SK-N-SH (cell line): ENCODE results near the gene MOGAT3. TPM values are rescaled to one million over a fixed set of nuclear protein-coding genes. Genes with fewer than 3 reads are reported as not detected.

Source experiments
- CTCF ChIA-PET: fragments of 300-600, 350-600 bp; formaldehyde crosslinking; extraction: SDS; loops from one replicate; lab custom pipeline; 2021; lab: Yijun Ruan, JAX
- POLR2A ChIA-PET: fragments of 350-600 bp; sonication (Branson Sonifier 250); formaldehyde crosslinking; extraction: SDS; loops from one replicate; lab custom pipeline; 2020; ENCODE audit warnings: antibody characterized with exemption, inconsistent platforms; lab: Yijun Ruan, JAX
- DNase-seq: peaks from one replicate; pipeline ENCODE4 v3.0.0; 2012
- H2AFZ ChIP-seq: fragments of 200-600 bp; sonication (generic); 2 replicates; pipeline ENCODE4 v1.8.1; 2016; ENCODE audit warnings: antibody characterized with exemption, mild to moderate bottlenecking, low read depth
- H3F3A ChIP-seq: fragments of 200-600 bp; sonication (generic); replicated peaks from 2 replicates; pipeline ENCODE3; 2016; ENCODE audit warnings: antibody characterized with exemption, mild to moderate bottlenecking; ENCODE audit not compliant: insufficient read depth
- H3K27ac ChIP-seq, 2 experiments: fragments of 200-500 bp in 1 of 2; fragments of 200-600 bp in 1 of 2; sonication (Bioruptor generic) in 1 of 2; sonication (generic), shearing (Covaris generic) in 1 of 2; 2 replicates each; pipeline versions ENCODE4 v1.5.1 to v1.6.1; 2014 to 2016; ENCODE audit warnings: low read depth in 2 of 2, inconsistent platforms in 1 of 2, low read length in 1 of 2, mild to moderate bottlenecking in 1 of 2, mixed read lengths in 1 of 2
- H3K27me3 ChIP-seq: fragments of 200-600 bp; sonication (generic), shearing (Covaris generic); 2 replicates; pipeline ENCODE4 v1.6.1; 2016; ENCODE audit warnings: mixed run types; ENCODE audit not compliant: insufficient read depth
- H3K36me3 ChIP-seq, 2 experiments: fragments of 200-500 bp in 1 of 2; fragments of 200-600 bp in 1 of 2; sonication (Bioruptor generic) in 1 of 2; sonication (generic) in 1 of 2; replicated peaks in 1 of 2; 2 replicates each; pipeline versions ENCODE3 to v1.5.1; 2014 to 2016; ENCODE audit warnings: low read length in 1 of 2, mild to moderate bottlenecking in 1 of 2; ENCODE audit not compliant: insufficient read depth in 2 of 2, control insufficient read depth in 1 of 2
- H3K4me1 ChIP-seq, 2 experiments: fragments of 200-500 bp in 1 of 2; fragments of 200-600 bp in 1 of 2; sonication (Bioruptor generic) in 1 of 2; sonication (generic), shearing (Covaris generic) in 1 of 2; 2 replicates each; pipeline versions ENCODE4 v1.5.1 to v1.6.1; 2014 to 2016; ENCODE audit warnings: low read depth in 1 of 2, low read length in 1 of 2, mixed run types in 1 of 2; ENCODE audit not compliant: insufficient read depth in 2 of 2, control insufficient read depth in 1 of 2
- H3K4me2 ChIP-seq: fragments of 200-600 bp; sonication (generic), shearing (Covaris generic); 2 replicates; pipeline ENCODE4 v1.6.1; 2017; ENCODE audit warnings: mixed run types
- H3K4me3 ChIP-seq, 2 experiments: fragments of 200-500 bp in 1 of 2; fragments of 200-600 bp in 1 of 2; sonication (Bioruptor generic) in 1 of 2; sonication (generic), shearing (Covaris generic) in 1 of 2; 2 replicates each; pipeline versions ENCODE4 v1.5.1 to v1.8.1; 2014 to 2016; ENCODE audit warnings: low read depth in 2 of 2, inconsistent platforms in 1 of 2, low read length in 1 of 2, mild to moderate bottlenecking in 1 of 2, mixed read lengths in 1 of 2, moderate library complexity in 1 of 2
- H3K79me2 ChIP-seq: fragments of 200-600 bp; sonication (generic); 2 replicates; pipeline ENCODE4 v1.8.1; 2017; ENCODE audit warnings: mild to moderate bottlenecking; ENCODE audit not compliant: insufficient read depth
- H3K9ac ChIP-seq: fragments of 200-600 bp; sonication (generic); 2 replicates; pipeline ENCODE4 v1.6.1; 2017; ENCODE audit warnings: mixed run types
- H3K9me2 ChIP-seq: fragments of 200-600 bp; sonication (generic); 2 replicates; pipeline ENCODE4 v1.6.1; 2017; ENCODE audit warnings: mixed run types
- H3K9me3 ChIP-seq: fragments of 200-600 bp; sonication (generic); 2 replicates; pipeline ENCODE4 v1.6.1; 2017; ENCODE audit warnings: mixed run types, mild to moderate bottlenecking, moderate library complexity
- H4K20me1 ChIP-seq: fragments of 200-600 bp; sonication (generic); 2 replicates; pipeline ENCODE4 v1.6.1; 2017; ENCODE audit warnings: mild to moderate bottlenecking, mixed run types; ENCODE audit not compliant: insufficient read depth
- FOXJ3 ChIP-seq: sonication (generic); formaldehyde crosslinking; IDR thresholded peaks from 2 replicates; pipeline ENCODE4 v1.5.1; 2020; ENCODE audit warnings: mild to moderate bottlenecking, missing genetic modification reagents
- FOXM1 ChIP-seq: IDR thresholded peaks from 2 replicates; pipeline ENCODE4 v1.4.0; 2012; ENCODE audit warnings: low read depth, mild to moderate bottlenecking
- GABPA ChIP-seq: IDR thresholded peaks from 2 replicates; pipeline ENCODE4 v1.4.0; 2012; ENCODE audit warnings: low read depth, mild to moderate bottlenecking
- JUND ChIP-seq: IDR thresholded peaks from 2 replicates; pipeline ENCODE4 v1.4.0; 2012
- NFIC ChIP-seq: IDR thresholded peaks from 2 replicates; pipeline ENCODE4 v1.4.0; 2012; ENCODE audit warnings: borderline replicate concordance
- RAD21 ChIP-seq: IDR thresholded peaks from 2 replicates; pipeline ENCODE4 v1.6.1; 2012; ENCODE audit warnings: mild to moderate bottlenecking, low read length
- RCOR1 ChIP-seq: fragments of 150-350 bp; IDR thresholded peaks from 2 replicates; pipeline ENCODE4 v1.6.1; 2017; ENCODE audit warnings: antibody characterized with exemption, low read length
- SIN3A ChIP-seq: IDR thresholded peaks from 2 replicates; pipeline ENCODE4 v1.6.1; 2012; ENCODE audit warnings: low read depth, mild to moderate bottlenecking, low read length, moderate library complexity, borderline replicate concordance
- SMC3 ChIP-seq: IDR thresholded peaks from 2 replicates; pipeline ENCODE4 v1.6.1; 2012; ENCODE audit warnings: low read depth, low read length, improper control_type of control experiment
- TAF1 ChIP-seq: IDR thresholded peaks from 2 replicates; pipeline ENCODE4 v1.6.1; 2012; ENCODE audit warnings: low read depth, mild to moderate bottlenecking, low read length, moderate library complexity, borderline replicate concordance
- TEAD4 ChIP-seq: IDR thresholded peaks from 2 replicates; pipeline ENCODE4 v1.4.0; 2012; ENCODE audit warnings: mild to moderate bottlenecking, borderline replicate concordance; ENCODE audit not compliant: insufficient read depth
- WGBS: methylation state at CpG from one replicate; pipeline ENCODE4 v1.1.6; 2017; ENCODE audit warnings: low lambda C conversion rate; 5-methylcytosine and 5-hydroxymethylcytosine counted together
- polyA plus RNA-seq, 3 experiments: library from polyadenylated mRNA; depleted of rRNA; stranded (reverse); fragments of >200 nt; gene quantifications; 2 replicates each; pipeline ENCODE4 v1.2.3, GENCODE V29; 2012
- TF ChIP-seq, protein P1 (sequence below): IDR thresholded peaks from 2 replicates; pipeline ENCODE4; 2012
- TF ChIP-seq, protein P2 (sequence below): IDR thresholded peaks from 2 replicates; pipeline ENCODE4 v1.4.0; 2012; ENCODE audit warnings: low read depth, borderline replicate concordance
- TF ChIP-seq, protein P3 (sequence below): fragments of 200-600 bp; sonication (generic); IDR thresholded peaks from 2 replicates; pipeline ENCODE4 v1.6.1; 2017; ENCODE audit warnings: antibody characterized with exemption, mild to moderate bottlenecking, moderate library complexity
- TF ChIP-seq, protein P4 (sequence below): IDR thresholded peaks from 2 replicates; pipeline ENCODE4 v1.6.1; 2012; ENCODE audit warnings: mild to moderate bottlenecking, low read depth, low read length, moderate library complexity

Gene MOGAT3
- polyA plus RNA-seq, 1 of the 3 experiments (the other 2 are of a cell fraction): not detected

DNA sequence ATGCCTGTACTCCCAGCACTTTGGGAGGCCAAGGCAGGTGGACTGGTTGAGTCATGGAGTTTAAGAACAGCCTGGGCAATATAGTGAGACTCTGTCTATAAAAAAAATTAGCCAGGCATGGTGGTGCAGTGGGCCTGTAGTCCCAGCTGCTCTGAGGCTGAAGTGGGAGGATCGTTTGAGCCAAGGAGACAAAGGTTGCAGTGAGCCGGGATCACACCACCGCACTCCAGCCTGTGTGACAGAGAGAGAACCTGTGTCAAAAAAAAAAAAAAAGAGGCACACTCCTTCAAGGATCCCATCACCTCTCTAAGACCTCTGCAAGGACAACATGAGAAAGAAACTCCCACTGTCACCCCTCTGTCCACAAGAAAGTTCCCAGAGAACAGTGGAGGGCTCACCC is 25.2 kb downstream of the MOGAT3 start:
- H3K27ac ChIP-seq: no peak overlapping the region
- WGBS: 90% methylated on average over 3 of the region's 3 CpGs
- CTCF ChIA-PET: interaction anchor here (0.9 to 6.7 kb wide), 7 partner anchors 15 to 107 kb away, joined by 3 to 43 read pairs (median 3); partner anchors contain the start of gene FIS1
- peaks cover 26% of the 10 kb centered on the region for H3K27me3 ChIP-seq
- H3F3A ChIP-seq: peaks cover 5% of the 10 kb centered on the region
- H3K9me2 ChIP-seq: no peaks in the 10 kb centered on the region
- no peak overlapping the region for H3K4me2 ChIP-seq
- peaks cover 0 to 12% of the 10 kb centered on the region in 2 experiments; a peak in 1 of 4 replicates for H3K4me1 ChIP-seq
- no peak overlapping the region for H2AFZ ChIP-seq
- H3K9me3 ChIP-seq: no peaks in the 10 kb centered on the region
- POLR2A ChIA-PET: interaction anchor here (1.4 to 2.2 kb wide), 2 partner anchors 11 to 31 kb away, joined by 3 to 15 read pairs; partner anchors contain the start of gene VGF
- no peaks in the 10 kb centered on the region for H3K36me3 ChIP-seq
- TF ChIP-seq FOXJ3 (CRISPR knock-in tag) (no peak), RCOR1 (no peak), FOXM1 (no peak), SMC3 (no peak), JUND (no peak), RAD21 (no peak), GABPA (no peak), NFIC (no peak)
- TF ChIP-seq, protein P1, sequence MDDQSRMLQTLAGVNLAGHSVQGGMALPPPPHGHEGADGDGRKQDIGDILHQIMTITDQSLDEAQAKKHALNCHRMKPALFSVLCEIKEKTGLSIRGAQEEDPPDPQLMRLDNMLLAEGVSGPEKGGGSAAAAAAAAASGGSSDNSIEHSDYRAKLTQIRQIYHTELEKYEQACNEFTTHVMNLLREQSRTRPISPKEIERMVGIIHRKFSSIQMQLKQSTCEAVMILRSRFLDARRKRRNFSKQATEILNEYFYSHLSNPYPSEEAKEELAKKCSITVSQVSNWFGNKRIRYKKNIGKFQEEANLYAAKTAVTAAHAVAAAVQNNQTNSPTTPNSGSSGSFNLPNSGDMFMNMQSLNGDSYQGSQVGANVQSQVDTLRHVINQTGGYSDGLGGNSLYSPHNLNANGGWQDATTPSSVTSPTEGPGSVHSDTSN: no peak
- TF ChIP-seq, protein P2, sequence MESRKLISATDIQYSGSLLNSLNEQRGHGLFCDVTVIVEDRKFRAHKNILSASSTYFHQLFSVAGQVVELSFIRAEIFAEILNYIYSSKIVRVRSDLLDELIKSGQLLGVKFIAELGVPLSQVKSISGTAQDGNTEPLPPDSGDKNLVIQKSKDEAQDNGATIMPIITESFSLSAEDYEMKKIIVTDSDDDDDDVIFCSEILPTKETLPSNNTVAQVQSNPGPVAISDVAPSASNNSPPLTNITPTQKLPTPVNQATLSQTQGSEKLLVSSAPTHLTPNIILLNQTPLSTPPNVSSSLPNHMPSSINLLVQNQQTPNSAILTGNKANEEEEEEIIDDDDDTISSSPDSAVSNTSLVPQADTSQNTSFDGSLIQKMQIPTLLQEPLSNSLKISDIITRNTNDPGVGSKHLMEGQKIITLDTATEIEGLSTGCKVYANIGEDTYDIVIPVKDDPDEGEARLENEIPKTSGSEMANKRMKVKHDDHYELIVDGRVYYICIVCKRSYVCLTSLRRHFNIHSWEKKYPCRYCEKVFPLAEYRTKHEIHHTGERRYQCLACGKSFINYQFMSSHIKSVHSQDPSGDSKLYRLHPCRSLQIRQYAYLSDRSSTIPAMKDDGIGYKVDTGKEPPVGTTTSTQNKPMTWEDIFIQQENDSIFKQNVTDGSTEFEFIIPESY: no peak
- TF ChIP-seq, all 33 proteins: peak for 0
- no peak for DNase-seq
- no peaks in the 10 kb centered on the region for H4K20me1 ChIP-seq
- H3K9ac ChIP-seq: no peak overlapping the region
- no peaks in the 10 kb centered on the region for H3K79me2 ChIP-seq
- H3K4me3 ChIP-seq: no peak overlapping the region

DNA sequence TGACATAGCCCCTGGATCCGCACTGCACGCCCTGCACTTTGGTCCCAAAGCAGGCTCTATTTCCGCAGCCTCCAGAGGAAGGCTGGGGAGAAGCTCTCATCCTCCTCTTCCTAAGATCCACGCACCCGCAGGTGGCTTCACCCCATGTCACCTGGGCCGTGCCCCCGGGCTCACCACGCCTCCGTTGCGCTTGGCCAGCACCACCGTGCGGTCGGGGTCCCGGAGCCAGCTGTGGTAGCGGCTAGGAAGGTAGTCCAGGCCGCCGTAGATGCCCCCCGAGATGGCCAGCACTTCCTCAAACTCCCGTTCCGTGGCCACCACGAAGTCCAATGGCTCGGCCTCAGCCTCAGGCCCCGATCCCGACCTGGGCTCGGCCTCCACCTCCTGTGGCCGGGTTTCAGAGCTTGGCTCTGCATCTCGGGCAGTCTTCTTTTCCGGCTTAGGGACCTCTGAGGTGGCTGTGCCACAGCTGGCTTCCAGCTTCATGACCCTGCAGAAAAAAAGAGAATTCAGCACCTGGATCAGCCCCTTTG is 26.4 kb downstream of the MOGAT3 start:
- H3K4me1 ChIP-seq: peaks cover 2 to 20% of the 10 kb centered on the region in 2 experiments; a peak in 3 of 4 replicates
- H3K9me3 ChIP-seq: no peaks in the 10 kb centered on the region
- ChIA-PET CTCF (interaction anchor here (1.1 to 6.7 kb wide), 7 partner anchors 12 to 108 kb away, joined by 4 to 43 read pairs (median 5); partner anchors contain the start of gene FIS1), POLR2A (interaction anchor here (0.6 to 2.0 kb wide), 3 partner anchors 9 to 566 kb away, joined by 3 to 8 read pairs (median 4); partner anchors contain the start of gene VGF)
- no peak overlapping the region for H3K27ac ChIP-seq
- H3K4me3 ChIP-seq: no peak overlapping the region
- WGBS: 88% methylated on average over 27 of the region's 28 CpGs
- H3F3A ChIP-seq: peaks cover 6% of the 10 kb centered on the region
- peaks cover 14% of the 10 kb centered on the region; the same call in 1 of the 2 replicates for H3K27me3 ChIP-seq
- no peaks in the 10 kb centered on the region for H4K20me1 ChIP-seq
- H2AFZ ChIP-seq: no peak overlapping the region
- no peak overlapping the region for H3K9ac ChIP-seq
- peak; percentile 16 for DNase-seq
- H3K36me3 ChIP-seq: no peaks in the 10 kb centered on the region
- H3K79me2 ChIP-seq: no peaks in the 10 kb centered on the region
- no peaks in the 10 kb centered on the region for H3K9me2 ChIP-seq
- TF ChIP-seq FOXJ3 (CRISPR knock-in tag): no peak
- TF ChIP-seq, protein P3, sequence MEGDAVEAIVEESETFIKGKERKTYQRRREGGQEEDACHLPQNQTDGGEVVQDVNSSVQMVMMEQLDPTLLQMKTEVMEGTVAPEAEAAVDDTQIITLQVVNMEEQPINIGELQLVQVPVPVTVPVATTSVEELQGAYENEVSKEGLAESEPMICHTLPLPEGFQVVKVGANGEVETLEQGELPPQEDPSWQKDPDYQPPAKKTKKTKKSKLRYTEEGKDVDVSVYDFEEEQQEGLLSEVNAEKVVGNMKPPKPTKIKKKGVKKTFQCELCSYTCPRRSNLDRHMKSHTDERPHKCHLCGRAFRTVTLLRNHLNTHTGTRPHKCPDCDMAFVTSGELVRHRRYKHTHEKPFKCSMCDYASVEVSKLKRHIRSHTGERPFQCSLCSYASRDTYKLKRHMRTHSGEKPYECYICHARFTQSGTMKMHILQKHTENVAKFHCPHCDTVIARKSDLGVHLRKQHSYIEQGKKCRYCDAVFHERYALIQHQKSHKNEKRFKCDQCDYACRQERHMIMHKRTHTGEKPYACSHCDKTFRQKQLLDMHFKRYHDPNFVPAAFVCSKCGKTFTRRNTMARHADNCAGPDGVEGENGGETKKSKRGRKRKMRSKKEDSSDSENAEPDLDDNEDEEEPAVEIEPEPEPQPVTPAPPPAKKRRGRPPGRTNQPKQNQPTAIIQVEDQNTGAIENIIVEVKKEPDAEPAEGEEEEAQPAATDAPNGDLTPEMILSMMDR: no peak
- TF ChIP-seq TAF1: no peak
- no peak for TF ChIP-seq TEAD4
- TF ChIP-seq, protein P4, sequence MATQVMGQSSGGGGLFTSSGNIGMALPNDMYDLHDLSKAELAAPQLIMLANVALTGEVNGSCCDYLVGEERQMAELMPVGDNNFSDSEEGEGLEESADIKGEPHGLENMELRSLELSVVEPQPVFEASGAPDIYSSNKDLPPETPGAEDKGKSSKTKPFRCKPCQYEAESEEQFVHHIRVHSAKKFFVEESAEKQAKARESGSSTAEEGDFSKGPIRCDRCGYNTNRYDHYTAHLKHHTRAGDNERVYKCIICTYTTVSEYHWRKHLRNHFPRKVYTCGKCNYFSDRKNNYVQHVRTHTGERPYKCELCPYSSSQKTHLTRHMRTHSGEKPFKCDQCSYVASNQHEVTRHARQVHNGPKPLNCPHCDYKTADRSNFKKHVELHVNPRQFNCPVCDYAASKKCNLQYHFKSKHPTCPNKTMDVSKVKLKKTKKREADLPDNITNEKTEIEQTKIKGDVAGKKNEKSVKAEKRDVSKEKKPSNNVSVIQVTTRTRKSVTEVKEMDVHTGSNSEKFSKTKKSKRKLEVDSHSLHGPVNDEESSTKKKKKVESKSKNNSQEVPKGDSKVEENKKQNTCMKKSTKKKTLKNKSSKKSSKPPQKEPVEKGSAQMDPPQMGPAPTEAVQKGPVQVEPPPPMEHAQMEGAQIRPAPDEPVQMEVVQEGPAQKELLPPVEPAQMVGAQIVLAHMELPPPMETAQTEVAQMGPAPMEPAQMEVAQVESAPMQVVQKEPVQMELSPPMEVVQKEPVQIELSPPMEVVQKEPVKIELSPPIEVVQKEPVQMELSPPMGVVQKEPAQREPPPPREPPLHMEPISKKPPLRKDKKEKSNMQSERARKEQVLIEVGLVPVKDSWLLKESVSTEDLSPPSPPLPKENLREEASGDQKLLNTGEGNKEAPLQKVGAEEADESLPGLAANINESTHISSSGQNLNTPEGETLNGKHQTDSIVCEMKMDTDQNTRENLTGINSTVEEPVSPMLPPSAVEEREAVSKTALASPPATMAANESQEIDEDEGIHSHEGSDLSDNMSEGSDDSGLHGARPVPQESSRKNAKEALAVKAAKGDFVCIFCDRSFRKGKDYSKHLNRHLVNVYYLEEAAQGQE: no peak
- TF ChIP-seq SIN3A: no peak
- TF ChIP-seq, protein P1: no peak
- H3K4me2 ChIP-seq: no peak overlapping the region
